GM12878 (cell line): ENCODE data around the gene NKD1. TPM values are rescaled to one million over a fixed set of nuclear protein-coding genes. Genes with fewer than 3 reads are reported as not detected.

Source experiments
- ATAC-seq: fragments of 200-7000 bp; cut with Tn5 transposase; 3 replicates; pipeline ENCODE4 v1.9.1; 2020; ENCODE audit warnings: mild to moderate bottlenecking, moderate library complexity
- BruUV-seq: library from RNA; stranded (reverse); fragments of 400-500 nt; replicated peaks from 2 replicates; lab custom pipeline; 2021; lab: Mats Ljungman, UMichigan
- CTCF ChIA-PET: fragments of 300-600 bp; sonication (Branson Sonifier 250); formaldehyde crosslinking; extraction: SDS; loops from one replicate; lab custom pipeline; 2021; ENCODE audit warnings: inconsistent platforms; lab: Yijun Ruan, JAX
- POLR2A ChIA-PET: fragments of 350-600 bp; formaldehyde crosslinking; extraction: SDS; loops from one replicate; lab custom pipeline; 2021; ENCODE audit warnings: inconsistent platforms; lab: Charles Lee
- RAD21 ChIA-PET: fragments of 300-600 bp; sonication (Branson Sonifier 250); formaldehyde crosslinking; loops from one replicate; lab custom pipeline; 2023; ENCODE audit warnings: antibody characterized with exemption; ENCODE audit not compliant: unreplicated experiment; lab: Charles Lee
- SMC1A ChIA-PET: fragments of 300-600 bp; sonication (Branson Sonifier 250); formaldehyde crosslinking; loops from one replicate; lab custom pipeline; 2023; ENCODE audit not compliant: unreplicated experiment, uncharacterized antibody; lab: Charles Lee
- DNase-seq: peaks from one replicate; pipeline ENCODE4 v3.0.0-alpha.2; 2011; ENCODE audit warnings: low read depth, low spot score
- FAIRE-seq: peaks from 3 replicates; lab custom pipeline; 2011; peaks lifted over from hg19 to GRCh38; lab: Jason Lieb, UNC
- H2AFZ ChIP-seq: 2 replicates; pipeline ENCODE4 v1.6.0; 2011; ENCODE audit warnings: low read depth, low read length, control low read depth; ENCODE audit not compliant: control insufficient read depth
- H3K27ac ChIP-seq: 2 replicates; pipeline ENCODE4 v1.5.1; 2011; ENCODE audit warnings: control low read depth; ENCODE audit not compliant: control insufficient read depth, insufficient read depth
- H3K27me3 ChIP-seq, 2 experiments: replicated peaks in 1 of 2; 2 replicates each; pipeline versions ENCODE4 v1.6.0 to v1.6.1; 2011; ENCODE audit warnings: low read length in 1 of 2; ENCODE audit not compliant: control insufficient read depth in 2 of 2, insufficient read depth in 2 of 2
- H3K36me3 ChIP-seq, 2 experiments: 2 replicates each; pipeline ENCODE4 v1.5.1; 2011; ENCODE audit warnings: low read length in 1 of 2; ENCODE audit not compliant: control insufficient read depth in 2 of 2, insufficient read depth in 2 of 2
- H3K4me1 ChIP-seq: 2 replicates; pipeline ENCODE4 v1.6.1; 2011; ENCODE audit warnings: mild to moderate bottlenecking, low read length, moderate library complexity, mixed read lengths; ENCODE audit not compliant: control insufficient read depth, insufficient read depth
- H3K4me2 ChIP-seq: 2 replicates; pipeline ENCODE4 v1.6.0; 2011; ENCODE audit warnings: control low read depth; ENCODE audit not compliant: control insufficient read depth, insufficient read depth
- H3K4me3 ChIP-seq: fragments of 200-600 bp; sonication (generic); 2 replicates; pipeline ENCODE4 v1.5.1; 2016
- H3K79me2 ChIP-seq: 2 replicates; pipeline ENCODE4 v1.6.0; 2011; ENCODE audit warnings: low read length; ENCODE audit not compliant: control insufficient read depth, insufficient read depth
- H3K9ac ChIP-seq: 2 replicates; pipeline ENCODE4 v1.8.0; 2011; ENCODE audit warnings: low read length, control low read depth, mixed read lengths; ENCODE audit not compliant: control insufficient read depth, insufficient read depth
- H3K9me3 ChIP-seq: replicated peaks from 3 replicates; pipeline ENCODE4 v1.5.1; 2011; ENCODE audit warnings: mild to moderate bottlenecking, low read length; ENCODE audit not compliant: control insufficient read depth, insufficient read depth
- H4K20me1 ChIP-seq: 2 replicates; pipeline ENCODE4 v1.6.0; 2011; ENCODE audit not compliant: control insufficient read depth, insufficient read depth
- BCL11A ChIP-seq: IDR thresholded peaks from 2 replicates; pipeline ENCODE4 v1.6.1; 2011; ENCODE audit warnings: low read depth, low read length
- BHLHE40 ChIP-seq, 2 experiments: fragments of 450-650 bp in 1 of 2; IDR thresholded peaks; 2 replicates each; pipeline ENCODE4 v1.6.1; 2011 to 2017; ENCODE audit warnings: low read depth in 2 of 2, borderline replicate concordance in 1 of 2, improper control_type of control experiment in 1 of 2, low read length in 1 of 2, mild to moderate bottlenecking in 1 of 2
- CBX3 ChIP-seq: fragments of 200-600 bp; sonication (generic); IDR thresholded peaks from 2 replicates; pipeline ENCODE4 v1.6.1; 2016; ENCODE audit warnings: low read depth, borderline replicate concordance
- EGR1 ChIP-seq, 2 experiments: IDR thresholded peaks; 1 replicate in 1 of 2; 2 replicates in 1 of 2; pipeline ENCODE4 v1.6.1; 2011 to 2012; ENCODE audit warnings: low read depth in 2 of 2, low read length in 2 of 2, borderline replicate concordance in 1 of 2, mild to moderate bottlenecking in 1 of 2, moderate library complexity in 1 of 2
- JUNB ChIP-seq: IDR thresholded peaks from 2 replicates; pipeline ENCODE4 v1.6.1; 2016; ENCODE audit warnings: antibody characterized with exemption, mild to moderate bottlenecking
- MTA3 ChIP-seq: IDR thresholded peaks from 2 replicates; pipeline ENCODE4 v1.6.1; 2012; ENCODE audit warnings: low read length, inconsistent platforms, borderline replicate concordance
- NFYB ChIP-seq: IDR thresholded peaks from 2 replicates; pipeline ENCODE4 v1.6.1; 2011; ENCODE audit warnings: low read depth, mild to moderate bottlenecking, low read length, improper control_type of control experiment, moderate library complexity; ENCODE audit not compliant: insufficient read depth
- TAF1 ChIP-seq: IDR thresholded peaks from 2 replicates; pipeline ENCODE4 v1.6.1; 2011; ENCODE audit warnings: mild to moderate bottlenecking, low read depth, low read length, borderline replicate concordance
- WGBS: methylation state at CpG from one replicate; pipeline ENCODE4 v1.1.6; 2016; ENCODE audit warnings: low lambda C conversion rate; ENCODE audit not compliant: insufficient replicate concordance, insufficient coverage; ENCODE audit errors: missing lambda C conversion rate; 5-methylcytosine and 5-hydroxymethylcytosine counted together
- in situ Hi-C: fragments of 300-500 bp; cut with MboI; formaldehyde crosslinking; loops from 9 replicates; pipeline ENCODE4 v1.14.3; 2018; ENCODE audit warnings: mixed read lengths
- intact Hi-C: fragments of 100-400 bp; cut with micrococcal nuclease; formaldehyde crosslinking; loops from one replicate; pipeline ENCODE4 v1.14.2; 2022; ENCODE audit not compliant: unreplicated experiment
- polyA plus RNA-seq, 11 experiments: library from polyadenylated mRNA; depleted of rRNA in 4 of 11; unstranded in 6 of 11; stranded (reverse) in 5 of 11; fragments of >200 nt; fragmentation: Nextera tagmentation in 4 of 11; fragmentation: Illumina TruSeq in 1 of 11; extraction: Ambion mirVana in 4 of 11; extraction: Trizol in 1 of 11; gene quantifications; 1 replicate in 1 of 11; 2 replicates in 10 of 11; pipeline versions ENCODE4 v1.2.1 to v1.2.3, GENCODE V29; 2011 to 2016; ENCODE audit warnings: inconsistent platforms in 2 of 11, missing spikeins in 2 of 11, low read depth in 1 of 11
- total RNA-seq, 4 experiments: library from RNA; depleted of rRNA in 3 of 4; stranded (reverse); fragments of >200 nt in 3 of 4; fragmentation: Illumina TruSeq in 1 of 4; extraction: Trizol in 1 of 4; gene quantifications; 2 replicates each; pipeline versions ENCODE4 v1.2.1 to v1.2.3, GENCODE V29; 2013 to 2021
- TF ChIP-seq, protein P1 (sequence below): IDR thresholded peaks from 2 replicates; pipeline ENCODE4 v1.6.1; 2012; ENCODE audit warnings: low read depth, low read length, improper control_type of control experiment

NKD1 gene
- total and polyA plus RNA-seq, 10 of the 15 experiments (the other 5 are each of a cell fraction or from before 2014, with no cell fraction given), result under 0.01 to 0.49 (median 0.04) TPM; not detected in 2

- intact Hi-C loops, result no loop called here
- no TSS peak for BruUV-seq
- WGBS, result 58% methylated on average over 2 of the region's 2 CpGs
Measured at GRCh38 chr16:50531359-50531758, 16.8 kb upstream of the NKD1 start.

GRCh38 chr16:50531901-50532300 lies 16.3 kb upstream of the NKD1 start:
- BruUV-seq, result no TSS peak

More at GRCh38 chr16:50531359-50531758, 16.8 kb upstream of the NKD1 start:
- Histone ChIP-seq H3K27ac (no peak overlapping the region), H2AFZ (no peak overlapping the region)
- SMC1A ChIA-PET, result no interaction called here
- no peak for TF ChIP-seq TAF1
- TF ChIP-seq NFYB, result no peak
- TF ChIP-seq, all 136 proteins: peak for 0
- Histone ChIP-seq H3K9ac (no peak overlapping the region), H3K36me3 (no peaks in the 10 kb centered on the region), H3K27me3 (no peaks in the 10 kb centered on the region), H3K4me1 (no peaks in the 10 kb centered on the region), H3K9me3 (peaks cover 2% of the 10 kb centered on the region; the same call in 1 of the 3 replicates), H4K20me1 (no peaks in the 10 kb centered on the region), H3K4me3 (no peak overlapping the region), H3K79me2 (no peaks in the 10 kb centered on the region), H3K4me2 (no peak overlapping the region)
- ATAC-seq (no peak), DNase-seq (no peak), FAIRE-seq (no peak)
- in situ Hi-C loops, result no loop called here
- RAD21 ChIA-PET, result no interaction called here
- CTCF ChIA-PET, result no interaction called here
- POLR2A ChIA-PET, result no interaction called here

More at GRCh38 chr16:50531901-50532300, 16.3 kb upstream of the NKD1 start:
- TF ChIP-seq BHLHE40 (IDR thresholded peaks at IDR 0.05; ENCODE audit: borderline replicate concordance in 1 of 2, low read depth in 2 of 2, low read length in 1 of 2), result no peak
- TF ChIP-seq EGR1 (IDR thresholded peaks at IDR 0.05; ENCODE audit: borderline replicate concordance in 1 of 2, low read depth in 2 of 2, low read length in 2 of 2), result no peak
- TF ChIP-seq, protein P1, sequence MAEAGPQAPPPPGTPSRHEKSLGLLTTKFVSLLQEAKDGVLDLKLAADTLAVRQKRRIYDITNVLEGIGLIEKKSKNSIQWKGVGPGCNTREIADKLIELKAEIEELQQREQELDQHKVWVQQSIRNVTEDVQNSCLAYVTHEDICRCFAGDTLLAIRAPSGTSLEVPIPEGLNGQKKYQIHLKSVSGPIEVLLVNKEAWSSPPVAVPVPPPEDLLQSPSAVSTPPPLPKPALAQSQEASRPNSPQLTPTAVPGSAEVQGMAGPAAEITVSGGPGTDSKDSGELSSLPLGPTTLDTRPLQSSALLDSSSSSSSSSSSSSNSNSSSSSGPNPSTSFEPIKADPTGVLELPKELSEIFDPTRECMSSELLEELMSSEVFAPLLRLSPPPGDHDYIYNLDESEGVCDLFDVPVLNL, result no peak
- no peak for TF ChIP-seq MTA3
- TF ChIP-seq BCL11A, result no peak
- no peak for TF ChIP-seq JUNB
- no peak for TF ChIP-seq CBX3
- TF ChIP-seq, all 136 proteins: peak for 0
- no peak for DNase-seq
- no peak overlapping the region for H3K4me2 ChIP-seq
- no peak overlapping the region for H3K27ac ChIP-seq
- H3K27me3 ChIP-seq, result no peaks in the 10 kb centered on the region
- H3K9ac ChIP-seq, result no peak overlapping the region
- POLR2A ChIA-PET, result no interaction called here
- H3K79me2 ChIP-seq, result no peaks in the 10 kb centered on the region
- no peaks in the 10 kb centered on the region for H4K20me1 ChIP-seq
- H3K4me1 ChIP-seq, result no peaks in the 10 kb centered on the region
- SMC1A ChIA-PET, result no interaction called here
- no peak for FAIRE-seq
- no peaks in the 10 kb centered on the region for H3K36me3 ChIP-seq
- RAD21 ChIA-PET, result no interaction called here
- intact Hi-C loops, result no loop called here
- H3K4me3 ChIP-seq, result no peak overlapping the region
- CTCF ChIA-PET, result no interaction called here
- no peak for ATAC-seq
- peaks cover 2% of the 10 kb centered on the region; the same call in 1 of the 3 replicates for H3K9me3 ChIP-seq
- WGBS, result 3% methylated on average over 3 of the region's 3 CpGs
- H2AFZ ChIP-seq, result no peak overlapping the region
- in situ Hi-C loops, result no loop called here
